Calu3 (cell line): ENCODE measurements around the gene SLC31A1. TPM values are rescaled to one million over a fixed set of nuclear protein-coding genes. Genes with fewer than 3 reads are reported as not detected.

Experiments
- BruUV-seq: library from RNA; stranded (reverse); fragments of 400-500 nt; replicated peaks from 2 replicates; lab custom pipeline; 2021; lab: Mats Ljungman, UMichigan
- CTCF ChIA-PET: fragments of 300-600 bp; sonication (Branson Sonifier 250); formaldehyde crosslinking; loops from one replicate; lab custom pipeline; 2022; ENCODE audit warnings: antibody characterized with exemption; lab: Charles Lee
- DNase-seq: peaks from one replicate; pipeline ENCODE4 v3.0.0; 2022
- H3K27ac Mint-ChIP-seq: one replicate; pipeline ENCODE4 v1.8.0; 2022; ENCODE audit warnings: mixed read lengths; ENCODE audit not compliant: unreplicated experiment
- H3K27me3 Mint-ChIP-seq: one replicate; pipeline ENCODE4 v1.8.0; 2022; ENCODE audit warnings: mixed read lengths; ENCODE audit not compliant: unreplicated experiment
- H3K36me3 Mint-ChIP-seq: one replicate; pipeline ENCODE4 v1.8.0; 2022; ENCODE audit warnings: mild to moderate bottlenecking, moderate library complexity, mixed read lengths; ENCODE audit not compliant: insufficient read depth, unreplicated experiment
- H3K4me1 Mint-ChIP-seq: one replicate; pipeline ENCODE4 v1.8.0; 2022; ENCODE audit warnings: mild to moderate bottlenecking, low read depth, mixed read lengths; ENCODE audit not compliant: unreplicated experiment
- H3K4me3 Mint-ChIP-seq: one replicate; pipeline ENCODE4 v1.8.0; 2022; ENCODE audit warnings: mild to moderate bottlenecking, low read depth, moderate library complexity, mixed read lengths; ENCODE audit not compliant: unreplicated experiment
- H3K9me3 Mint-ChIP-seq: one replicate; pipeline ENCODE4 v1.8.0; 2022; ENCODE audit warnings: low read depth, mixed read lengths; ENCODE audit not compliant: unreplicated experiment
- CTCF ChIP-seq: fragments of 200-600 bp; IDR thresholded peaks from one replicate; pipeline ENCODE4 v1.8.0; 2022; ENCODE audit warnings: antibody characterized with exemption; ENCODE audit not compliant: unreplicated experiment
- intact Hi-C: fragments of 100-400 bp; cut with micrococcal nuclease; formaldehyde crosslinking; loops from one replicate; pipeline ENCODE4 v1.10.0; 2022; ENCODE audit not compliant: unreplicated experiment
- total RNA-seq: library from RNA; stranded (reverse); gene quantifications from 2 replicates; pipeline ENCODE4 v1.2.3, GENCODE V29; 2022

SLC31A1 gene
- total RNA-seq, 1 experiment from 2014 or later: 21.0 TPM

- intact Hi-C loops: no loop called here
- Mint-ChIP-seq H3K27ac (no peak overlapping the region), H3K9me3 (no peaks in the 10 kb centered on the region), H3K27me3 (no peaks in the 10 kb centered on the region), H3K4me3 (no peak overlapping the region), H3K36me3 (no peaks in the 10 kb centered on the region), H3K4me1 (no peaks in the 10 kb centered on the region)
- DNase-seq: no peak
- BruUV-seq: no TSS peak
- CTCF ChIA-PET: no interaction called here
- no peak for TF ChIP-seq CTCF
Measured at GRCh38 chr9:113250807-113251206, 29.5 kb downstream of the SLC31A1 start.

DNA sequence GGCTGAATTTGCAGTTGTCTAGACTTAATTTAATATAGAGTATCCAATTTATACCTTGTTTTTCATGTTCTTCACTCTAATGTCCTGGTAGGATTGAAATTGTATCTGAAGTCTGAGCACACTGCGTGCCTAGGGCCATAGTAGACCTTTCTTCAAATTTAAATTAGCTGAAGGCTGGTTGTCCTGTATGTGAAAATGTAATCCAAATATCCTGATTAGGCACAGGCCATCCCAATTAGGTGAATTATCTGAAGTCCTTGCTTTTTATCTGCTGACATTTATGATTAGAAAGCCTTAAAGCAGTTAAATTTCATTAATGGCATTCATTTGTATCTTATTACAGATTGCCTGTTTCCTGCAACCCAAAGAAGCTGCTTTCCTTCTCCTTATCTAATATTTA, 33.6 kb downstream of the SLC31A1 start:
- no peaks in the 10 kb centered on the region for H3K36me3 Mint-ChIP-seq
- no peak for TF ChIP-seq CTCF
- no peak overlapping the region for H3K4me3 Mint-ChIP-seq
- CTCF ChIA-PET: no interaction called here
- H3K4me1 Mint-ChIP-seq: no peaks in the 10 kb centered on the region
- no peak overlapping the region for H3K27ac Mint-ChIP-seq
- intact Hi-C loops: no loop called here
- BruUV-seq: no TSS peak
- no peak for DNase-seq
- H3K9me3 Mint-ChIP-seq: no peaks in the 10 kb centered on the region
- H3K27me3 Mint-ChIP-seq: no peaks in the 10 kb centered on the region

- no peak for TF ChIP-seq CTCF
- DNase-seq: no peak
- CTCF ChIA-PET: no interaction called here
- BruUV-seq: no TSS peak
- no peak overlapping the region for H3K4me3 Mint-ChIP-seq
- H3K27ac Mint-ChIP-seq: no peak overlapping the region
- H3K36me3 Mint-ChIP-seq: no peaks in the 10 kb centered on the region
- no peaks in the 10 kb centered on the region for H3K27me3 Mint-ChIP-seq
- no peaks in the 10 kb centered on the region for H3K4me1 Mint-ChIP-seq
- H3K9me3 Mint-ChIP-seq: no peaks in the 10 kb centered on the region
- intact Hi-C loops: no loop called here
Measured at GRCh38 chr9:113255438-113255837, 34.1 kb downstream of the SLC31A1 start.

DNA sequence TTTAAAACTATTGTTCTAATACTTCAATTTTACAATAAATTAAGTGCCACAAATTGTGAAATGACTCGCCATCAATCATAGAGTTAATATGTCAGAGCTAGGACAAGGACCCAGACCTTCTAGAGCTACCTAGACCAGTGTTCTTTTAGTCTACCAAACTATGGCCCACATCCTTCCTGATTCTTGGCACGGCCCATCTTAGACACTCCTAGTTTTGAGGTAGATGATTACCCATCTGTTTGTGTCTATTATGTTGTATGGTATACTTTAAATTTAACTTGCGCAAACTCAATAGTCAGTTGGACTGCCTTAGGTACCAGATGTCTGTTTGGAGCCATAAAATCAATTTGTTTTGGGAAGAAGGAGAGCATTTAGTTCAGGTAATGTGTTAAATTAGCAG, 36.5 kb downstream of the SLC31A1 start:
- no peak for DNase-seq
- BruUV-seq: no TSS peak
- CTCF ChIA-PET: no interaction called here
- Mint-ChIP-seq H3K9me3 (no peaks in the 10 kb centered on the region), H3K4me1 (no peaks in the 10 kb centered on the region), H3K36me3 (no peaks in the 10 kb centered on the region), H3K27me3 (no peaks in the 10 kb centered on the region), H3K27ac (no peak overlapping the region), H3K4me3 (no peak overlapping the region)
- intact Hi-C loops: no loop called here
- TF ChIP-seq CTCF: no peak

DNA sequence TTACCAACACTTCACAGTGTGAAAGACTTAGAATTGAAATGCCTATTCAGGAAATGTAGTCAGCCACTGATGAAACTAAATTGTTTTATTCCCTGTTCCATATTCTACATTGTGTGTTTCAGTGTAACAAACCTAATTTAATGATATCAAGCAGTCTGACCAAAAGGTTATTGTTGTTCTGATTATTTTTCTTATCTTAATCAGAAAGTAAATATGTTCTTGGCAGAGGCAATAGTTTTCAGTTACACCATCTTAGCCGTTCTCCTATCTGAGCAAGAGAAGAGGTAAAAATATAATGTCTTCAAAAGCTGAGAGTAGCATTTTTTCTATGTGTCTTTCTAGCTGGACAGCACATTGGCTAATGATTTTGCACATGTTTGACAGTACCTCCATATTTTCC, 36.9 kb downstream of the SLC31A1 start:
- intact Hi-C loops: no loop called here
- no peak overlapping the region for H3K27ac Mint-ChIP-seq
- H3K36me3 Mint-ChIP-seq: no peaks in the 10 kb centered on the region
- TF ChIP-seq CTCF: no peak
- no peaks in the 10 kb centered on the region for H3K27me3 Mint-ChIP-seq
- no peak for DNase-seq
- no peaks in the 10 kb centered on the region for H3K9me3 Mint-ChIP-seq
- CTCF ChIA-PET: no interaction called here
- H3K4me3 Mint-ChIP-seq: no peak overlapping the region
- BruUV-seq: no TSS peak
- H3K4me1 Mint-ChIP-seq: no peaks in the 10 kb centered on the region
